ENCODE data around the gene BUD13. TPM values are rescaled to one million over a fixed set of nuclear protein-coding genes. Genes with fewer than 3 reads are reported as not detected.
A peak's percentile ranks its signal among the peaks of the same experiment; 100 is the strongest.

The BUD13 gene
- total RNA-seq, 1 donor from 2014 or later = 13.1 TPM

DNA sequence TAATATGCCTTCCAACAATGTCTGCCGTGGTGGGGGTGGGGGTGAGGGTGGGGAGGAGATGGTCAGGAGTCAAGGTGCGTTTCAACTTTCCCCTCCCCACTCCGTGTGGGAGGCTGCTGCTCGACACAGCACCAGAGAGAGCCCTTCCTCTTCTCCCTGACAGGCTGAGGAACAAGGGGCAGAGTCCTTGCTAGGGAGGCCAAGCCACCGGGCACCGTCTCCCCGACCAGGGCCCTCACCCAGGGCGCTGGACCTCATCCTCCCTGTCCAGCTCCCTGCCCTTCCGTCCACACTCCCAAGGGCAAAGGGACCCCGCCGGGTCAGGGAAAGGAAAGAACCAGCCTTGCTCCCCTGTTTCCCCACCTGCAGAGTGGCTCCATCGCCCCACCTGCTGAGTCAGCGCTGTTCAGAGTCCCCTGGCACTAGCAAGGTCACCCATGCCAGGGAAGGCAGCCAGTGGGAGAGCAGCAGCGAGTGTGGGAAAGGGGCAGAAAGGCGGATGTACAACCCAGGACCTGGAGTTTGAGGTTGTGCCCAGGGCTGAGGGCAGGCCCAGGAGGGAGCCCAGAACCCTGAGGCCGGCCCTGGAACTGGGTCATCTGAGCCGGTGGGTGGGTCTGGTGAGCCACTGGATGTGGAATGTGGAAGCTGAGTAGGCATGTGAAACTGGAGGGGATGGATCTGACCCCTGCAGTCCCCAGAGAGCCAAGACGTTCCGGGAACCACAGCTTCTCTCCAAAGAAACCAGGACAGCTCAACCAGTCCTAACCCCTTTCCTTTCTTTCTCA, 47.2 kb downstream of the BUD13 start:
- no peak for DNase-seq (ENCODE audit: extremely low spot score, unreplicated experiment)
- H3K4me1 Mint-ChIP-seq (ENCODE audit: unreplicated experiment) = peaks cover 23% of the 10 kb centered on the region
- peaks cover 9% of the 10 kb centered on the region for H3K27me3 Mint-ChIP-seq (ENCODE audit: unreplicated experiment)
- H3K4me3 Mint-ChIP-seq (ENCODE audit: unreplicated experiment) = no peak overlapping the region
- H3K36me3 Mint-ChIP-seq (ENCODE audit: unreplicated experiment) = no peaks in the 10 kb centered on the region
- TF ChIP-seq, protein P1, sequence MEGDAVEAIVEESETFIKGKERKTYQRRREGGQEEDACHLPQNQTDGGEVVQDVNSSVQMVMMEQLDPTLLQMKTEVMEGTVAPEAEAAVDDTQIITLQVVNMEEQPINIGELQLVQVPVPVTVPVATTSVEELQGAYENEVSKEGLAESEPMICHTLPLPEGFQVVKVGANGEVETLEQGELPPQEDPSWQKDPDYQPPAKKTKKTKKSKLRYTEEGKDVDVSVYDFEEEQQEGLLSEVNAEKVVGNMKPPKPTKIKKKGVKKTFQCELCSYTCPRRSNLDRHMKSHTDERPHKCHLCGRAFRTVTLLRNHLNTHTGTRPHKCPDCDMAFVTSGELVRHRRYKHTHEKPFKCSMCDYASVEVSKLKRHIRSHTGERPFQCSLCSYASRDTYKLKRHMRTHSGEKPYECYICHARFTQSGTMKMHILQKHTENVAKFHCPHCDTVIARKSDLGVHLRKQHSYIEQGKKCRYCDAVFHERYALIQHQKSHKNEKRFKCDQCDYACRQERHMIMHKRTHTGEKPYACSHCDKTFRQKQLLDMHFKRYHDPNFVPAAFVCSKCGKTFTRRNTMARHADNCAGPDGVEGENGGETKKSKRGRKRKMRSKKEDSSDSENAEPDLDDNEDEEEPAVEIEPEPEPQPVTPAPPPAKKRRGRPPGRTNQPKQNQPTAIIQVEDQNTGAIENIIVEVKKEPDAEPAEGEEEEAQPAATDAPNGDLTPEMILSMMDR (IDR thresholded peaks at IDR 0.05) = no peak
- H3K27ac Mint-ChIP-seq (ENCODE audit: unreplicated experiment) = peak overlapping the region; percentile 54
- no peaks in the 10 kb centered on the region for H3K9me3 Mint-ChIP-seq (ENCODE audit: unreplicated experiment)

DNA sequence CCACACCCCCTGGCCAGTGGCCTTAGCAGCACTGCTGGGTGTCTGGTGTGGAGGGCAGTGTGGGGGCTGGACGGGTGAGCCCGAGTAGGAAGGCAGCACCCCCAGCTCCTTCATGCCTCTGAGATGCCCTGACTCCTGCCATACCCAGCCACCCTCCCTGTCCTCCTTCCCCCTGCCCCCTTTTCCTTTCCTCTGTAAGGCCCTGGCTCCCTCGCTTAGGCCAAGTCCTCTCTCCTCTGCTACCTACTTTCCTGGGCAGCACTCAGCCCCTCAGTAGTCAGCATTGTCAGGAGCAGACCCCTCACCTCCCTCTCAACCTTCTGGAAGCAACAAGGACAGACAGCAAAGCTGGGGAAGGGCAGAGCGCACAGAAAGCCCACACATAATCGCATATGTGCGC, 48.0 kb downstream of the BUD13 start:
- TF ChIP-seq, protein P1 (IDR thresholded peaks at IDR 0.05) = no peak
- peaks cover 23% of the 10 kb centered on the region for H3K4me1 Mint-ChIP-seq (ENCODE audit: unreplicated experiment)
- DNase-seq (ENCODE audit: extremely low spot score, unreplicated experiment) = no peak
- no peaks in the 10 kb centered on the region for H3K36me3 Mint-ChIP-seq (ENCODE audit: unreplicated experiment)
- H3K9me3 Mint-ChIP-seq (ENCODE audit: unreplicated experiment) = no peaks in the 10 kb centered on the region
- H3K4me3 Mint-ChIP-seq (ENCODE audit: unreplicated experiment) = no peak overlapping the region
- H3K27me3 Mint-ChIP-seq (ENCODE audit: unreplicated experiment) = peaks cover 9% of the 10 kb centered on the region
- no peak overlapping the region for H3K27ac Mint-ChIP-seq (ENCODE audit: unreplicated experiment)

DNA sequence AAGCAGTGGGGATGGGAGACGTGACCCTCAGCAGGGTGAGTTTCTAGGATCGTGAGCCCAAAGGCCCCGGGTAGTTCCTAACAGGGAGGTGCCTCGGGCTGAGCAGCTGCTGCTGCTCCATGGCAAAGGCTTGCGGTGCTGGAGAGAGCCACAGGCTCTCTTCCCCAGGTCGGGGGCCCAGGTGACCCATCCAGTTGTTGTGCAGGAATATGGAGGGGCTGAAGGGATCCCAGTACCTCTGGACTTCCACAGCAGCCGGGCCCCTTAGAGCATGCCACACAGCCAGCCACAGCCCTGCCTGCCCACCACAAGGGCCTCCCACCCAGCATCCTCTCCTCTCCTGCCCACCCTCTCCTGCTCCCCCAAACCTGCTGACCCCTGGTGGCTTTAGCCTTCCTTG, 49.3 kb downstream of the BUD13 start:
- H3K27me3 Mint-ChIP-seq (ENCODE audit: unreplicated experiment) = peaks cover 9% of the 10 kb centered on the region
- DNase-seq (ENCODE audit: extremely low spot score, unreplicated experiment) = no peak
- no peak overlapping the region for H3K4me3 Mint-ChIP-seq (ENCODE audit: unreplicated experiment)
- no peaks in the 10 kb centered on the region for H3K36me3 Mint-ChIP-seq (ENCODE audit: unreplicated experiment)
- H3K4me1 Mint-ChIP-seq (ENCODE audit: unreplicated experiment) = peaks cover 20% of the 10 kb centered on the region
- H3K9me3 Mint-ChIP-seq (ENCODE audit: unreplicated experiment) = no peaks in the 10 kb centered on the region
- TF ChIP-seq, protein P1 (IDR thresholded peaks at IDR 0.05) = no peak
- no peak overlapping the region for H3K27ac Mint-ChIP-seq (ENCODE audit: unreplicated experiment)

DNA sequence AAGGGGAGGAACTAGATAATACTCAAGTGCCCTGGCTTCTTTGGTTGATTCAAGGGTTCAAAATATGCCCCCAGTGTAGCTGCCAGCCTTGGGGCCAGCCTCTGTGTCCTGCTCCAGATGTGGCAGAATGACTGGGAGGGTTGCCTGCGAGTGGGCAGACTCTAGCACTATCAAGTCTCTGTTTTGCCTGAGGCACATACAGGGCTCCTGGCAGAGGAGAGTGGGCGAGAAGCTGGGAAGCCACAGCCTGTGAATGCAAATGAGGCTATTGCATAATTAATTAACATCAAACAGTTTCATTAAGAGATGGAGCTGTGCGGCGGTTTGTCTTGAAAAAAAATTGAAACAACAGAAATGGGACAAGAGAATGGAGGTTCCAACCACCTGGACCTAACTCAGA, 50.8 kb downstream of the BUD13 start:
- Mint-ChIP-seq H3K27ac (ENCODE audit: unreplicated experiment) (no peak overlapping the region), H3K4me1 (ENCODE audit: unreplicated experiment) (peaks cover 17% of the 10 kb centered on the region), H3K4me3 (ENCODE audit: unreplicated experiment) (no peak overlapping the region), H3K27me3 (ENCODE audit: unreplicated experiment) (peaks cover 7% of the 10 kb centered on the region), H3K9me3 (ENCODE audit: unreplicated experiment) (no peaks in the 10 kb centered on the region), H3K36me3 (ENCODE audit: unreplicated experiment) (no peaks in the 10 kb centered on the region)
- no peak for DNase-seq (ENCODE audit: extremely low spot score, unreplicated experiment)
- TF ChIP-seq, protein P1 (IDR thresholded peaks at IDR 0.05) = no peak

DNA sequence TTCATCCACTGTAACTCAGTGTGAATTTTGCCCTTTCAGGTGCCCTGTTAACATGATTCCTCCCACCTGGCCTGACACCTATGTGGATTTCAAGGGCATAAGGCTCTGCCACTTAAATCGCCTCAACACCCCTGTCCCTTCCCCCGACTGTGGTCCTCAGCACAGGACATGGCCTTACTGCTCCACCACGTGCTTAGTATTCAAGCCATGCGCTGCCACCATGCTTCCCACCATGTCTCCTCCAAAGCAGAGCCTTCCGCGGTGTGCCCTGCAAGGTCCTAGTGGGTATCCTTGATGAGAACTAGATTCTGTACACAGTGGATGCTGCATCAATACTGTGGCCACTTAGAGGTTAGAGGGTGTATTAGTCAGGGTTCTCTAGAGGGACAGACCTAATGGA, 51.9 kb downstream of the BUD13 start:
- Mint-ChIP-seq H3K36me3 (ENCODE audit: unreplicated experiment) (no peaks in the 10 kb centered on the region), H3K4me1 (ENCODE audit: unreplicated experiment) (peaks cover 7% of the 10 kb centered on the region), H3K9me3 (ENCODE audit: unreplicated experiment) (no peaks in the 10 kb centered on the region), H3K27me3 (ENCODE audit: unreplicated experiment) (peaks cover 11% of the 10 kb centered on the region), H3K4me3 (ENCODE audit: unreplicated experiment) (no peak overlapping the region), H3K27ac (ENCODE audit: unreplicated experiment) (no peak overlapping the region)
- DNase-seq (ENCODE audit: extremely low spot score, unreplicated experiment) = no peak
- TF ChIP-seq, protein P1 (IDR thresholded peaks at IDR 0.05) = no peak
